Body of pancreas (tissue), 4 donors: Measurements from ENCODE around the gene SEMA4D. TPM values are rescaled to one million over a fixed set of nuclear protein-coding genes. Genes with fewer than 3 reads are reported as not detected.

Source experiments
- ATAC-seq: fragments of 150-250 bp; one replicate; pipeline ENCODE4 v1.9.1; 2016
- DNase-seq, 4 donors: peaks; one replicate each; pipeline ENCODE4 v3.0.0-alpha.2; 2019
- H3K27ac ChIP-seq, 4 donors: fragments of 200-600 bp; sonication (generic); 1 replicate in 3 of 4; 2 replicates in 1 of 4; pipeline versions ENCODE4 v1.5.1 to v1.6.1; 2016 to 2019; ENCODE audit warnings: mild to moderate bottlenecking in 1 of 4, mixed read lengths in 1 of 4, moderate library complexity in 1 of 4
- H3K27me3 ChIP-seq, 2 donors: fragments of 200-600 bp; sonication (generic); one replicate each; pipeline ENCODE4 v1.6.0; 2016; ENCODE audit warnings: mild to moderate bottlenecking in 1 of 2
- H3K36me3 ChIP-seq, 2 donors: fragments of 200-600 bp; sonication (generic); replicated peaks in 1 of 2; 2 replicates each; pipeline ENCODE4 v1.5.1; 2016; ENCODE audit warnings: low read depth in 2 of 2; ENCODE audit not compliant: insufficient read depth in 1 of 2
- H3K4me1 ChIP-seq: fragments of 200-600 bp; sonication (generic); one replicate; pipeline ENCODE4 v1.6.0; 2016
- H3K4me3 ChIP-seq, 2 donors: fragments of 200-600 bp; sonication (generic); 1 replicate in 1 of 2; 2 replicates in 1 of 2; pipeline ENCODE4 v1.5.1; 2016 to 2019
- H3K9me3 ChIP-seq, 3 donors: fragments of 200-600 bp; sonication (generic); 1 replicate in 2 of 3; 2 replicates in 1 of 3; pipeline ENCODE4 v1.5.1; 2016
- POLR2A ChIP-seq, 3 donors: fragments of 450-650 bp; IDR thresholded peaks; one replicate each; pipeline ENCODE4 v1.6.1; 2016; ENCODE audit warnings: antibody characterized with exemption in 3 of 3, mild to moderate bottlenecking in 2 of 3
- WGBS, 2 donors: methylation state at CpG; one replicate each; pipeline ENCODE4 v1.1.5; 2017; 5-methylcytosine and 5-hydroxymethylcytosine counted together
- intact Hi-C: fragments of 100-400 bp; cut with DNase I; formaldehyde crosslinking; loops from one replicate; pipeline ENCODE4 v1.15.1; 2023
- total RNA-seq, 2 donors: library from RNA; depleted of rRNA; stranded (reverse); fragments of >200 nt; gene quantifications; one replicate each; pipeline ENCODE4 v1.1.0, GENCODE V29; 2016
- TF ChIP-seq, protein P1 (sequence below), 7 experiments: fragments of 450-650 bp in 4 of 7; fragments of 200-600 bp in 3 of 7; sonication (generic) in 3 of 7; IDR thresholded peaks; one replicate each; pipeline ENCODE4 v1.5.1; 2016 to 2019; ENCODE audit warnings: antibody characterized with exemption in 7 of 7

The SEMA4D gene
- total RNA-seq, 2 donors from 2014 or later = 15.6 to 18.1 TPM

DNA sequence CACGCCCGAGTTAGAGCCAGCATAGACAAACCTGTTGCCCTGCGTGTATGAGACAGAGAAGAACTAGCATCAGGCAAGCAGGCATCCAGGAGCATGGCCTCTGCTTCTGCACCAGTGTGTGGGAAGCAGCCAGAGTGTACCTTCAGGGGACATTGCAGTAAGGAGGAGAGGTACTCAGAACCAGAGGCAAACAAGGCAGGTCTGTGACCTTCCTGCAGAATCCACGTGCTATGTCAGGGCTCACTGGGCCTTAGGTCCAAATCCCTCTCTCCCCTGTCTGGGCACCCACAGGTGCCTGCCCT lies 116.7 kb downstream of the SEMA4D start:
- ATAC-seq = no peak
- no peak for DNase-seq
- Histone ChIP-seq H3K27ac (no peak overlapping the region), H3K4me3 (no peak overlapping the region), H3K4me1 (no peaks in the 10 kb centered on the region), H3K36me3 (peaks cover 0 to 7% of the 10 kb centered on the region in 2 donors), H3K27me3 (no peaks in the 10 kb centered on the region), H3K9me3 (no peaks in the 10 kb centered on the region)
- 74 to 100% methylated on average over 1 to 2 of the region's 4 CpGs for WGBS, 2 donors
- TF ChIP-seq, protein P1, sequence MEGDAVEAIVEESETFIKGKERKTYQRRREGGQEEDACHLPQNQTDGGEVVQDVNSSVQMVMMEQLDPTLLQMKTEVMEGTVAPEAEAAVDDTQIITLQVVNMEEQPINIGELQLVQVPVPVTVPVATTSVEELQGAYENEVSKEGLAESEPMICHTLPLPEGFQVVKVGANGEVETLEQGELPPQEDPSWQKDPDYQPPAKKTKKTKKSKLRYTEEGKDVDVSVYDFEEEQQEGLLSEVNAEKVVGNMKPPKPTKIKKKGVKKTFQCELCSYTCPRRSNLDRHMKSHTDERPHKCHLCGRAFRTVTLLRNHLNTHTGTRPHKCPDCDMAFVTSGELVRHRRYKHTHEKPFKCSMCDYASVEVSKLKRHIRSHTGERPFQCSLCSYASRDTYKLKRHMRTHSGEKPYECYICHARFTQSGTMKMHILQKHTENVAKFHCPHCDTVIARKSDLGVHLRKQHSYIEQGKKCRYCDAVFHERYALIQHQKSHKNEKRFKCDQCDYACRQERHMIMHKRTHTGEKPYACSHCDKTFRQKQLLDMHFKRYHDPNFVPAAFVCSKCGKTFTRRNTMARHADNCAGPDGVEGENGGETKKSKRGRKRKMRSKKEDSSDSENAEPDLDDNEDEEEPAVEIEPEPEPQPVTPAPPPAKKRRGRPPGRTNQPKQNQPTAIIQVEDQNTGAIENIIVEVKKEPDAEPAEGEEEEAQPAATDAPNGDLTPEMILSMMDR (IDR thresholded peaks at IDR 0.05) = no peak
- TF ChIP-seq POLR2A (IDR thresholded peaks at IDR 0.05) = no peak
- intact Hi-C loops = no loop called here

- no peak for TF ChIP-seq POLR2A (IDR thresholded peaks at IDR 0.05)
- TF ChIP-seq, protein P1 (IDR thresholded peaks at IDR 0.05) = no peak
- intact Hi-C loops = no loop called here
- no peaks in the 10 kb centered on the region for H3K27me3 ChIP-seq
- no peaks in the 10 kb centered on the region for H3K4me1 ChIP-seq
- ATAC-seq (no peak), DNase-seq (no peak)
- no peaks in the 10 kb centered on the region for H3K9me3 ChIP-seq
- no peak overlapping the region for H3K27ac ChIP-seq
- no peak overlapping the region for H3K4me3 ChIP-seq
- 83 to 89% methylated on average over 19 to 22 of the region's 26 CpGs for WGBS, 2 donors
- peaks cover 0 to 4% of the 10 kb centered on the region in 2 donors for H3K36me3 ChIP-seq
Measured at GRCh38 chr9:89380437-89381307, 117.2 kb downstream of the SEMA4D start.

DNA sequence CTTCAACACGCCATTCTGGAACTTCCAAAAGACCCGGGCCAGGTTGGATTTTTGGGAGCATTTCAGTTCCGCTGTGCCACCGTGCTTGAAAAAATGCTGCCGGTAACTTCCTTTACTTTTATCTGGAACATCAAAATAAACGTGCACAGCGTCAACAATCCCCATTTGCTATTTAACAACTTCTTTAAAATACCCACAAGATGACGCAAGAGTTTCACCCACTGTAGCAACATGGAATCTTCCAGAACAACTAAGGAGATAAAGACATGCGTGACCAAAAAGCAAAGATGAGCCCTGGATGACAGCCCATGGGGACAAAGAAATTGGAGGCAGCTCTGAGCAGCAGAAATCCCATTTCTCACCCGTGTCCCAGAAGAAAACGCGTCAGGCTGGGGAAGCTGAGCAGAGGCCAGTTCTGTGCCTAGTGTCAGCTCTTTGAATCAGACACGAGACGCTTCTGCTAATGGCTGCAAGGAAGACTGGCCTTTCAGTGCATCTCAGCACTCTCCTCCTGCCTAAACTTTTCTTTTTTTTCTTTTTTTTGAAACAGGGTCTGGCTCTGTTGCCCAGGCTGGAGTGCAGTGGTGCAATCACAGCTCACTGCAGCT lies 118.3 kb downstream of the SEMA4D start:
- Histone ChIP-seq H3K4me1 (no peaks in the 10 kb centered on the region), H3K36me3 (peaks cover 0 to under 1% of the 10 kb centered on the region in 2 donors), H3K27me3 (no peaks in the 10 kb centered on the region), H3K4me3 (no peak overlapping the region), H3K27ac (no peak overlapping the region), H3K9me3 (no peaks in the 10 kb centered on the region)
- intact Hi-C loops = no loop called here
- 77 to 85% methylated on average over 14 of the region's 14 CpGs for WGBS, 2 donors
- DNase-seq = peak in 1 of 4 donors; percentile 27
- ATAC-seq = no peak
- no peak for TF ChIP-seq POLR2A (IDR thresholded peaks at IDR 0.05)
- TF ChIP-seq, protein P1 (IDR thresholded peaks at IDR 0.05) = no peak

DNA sequence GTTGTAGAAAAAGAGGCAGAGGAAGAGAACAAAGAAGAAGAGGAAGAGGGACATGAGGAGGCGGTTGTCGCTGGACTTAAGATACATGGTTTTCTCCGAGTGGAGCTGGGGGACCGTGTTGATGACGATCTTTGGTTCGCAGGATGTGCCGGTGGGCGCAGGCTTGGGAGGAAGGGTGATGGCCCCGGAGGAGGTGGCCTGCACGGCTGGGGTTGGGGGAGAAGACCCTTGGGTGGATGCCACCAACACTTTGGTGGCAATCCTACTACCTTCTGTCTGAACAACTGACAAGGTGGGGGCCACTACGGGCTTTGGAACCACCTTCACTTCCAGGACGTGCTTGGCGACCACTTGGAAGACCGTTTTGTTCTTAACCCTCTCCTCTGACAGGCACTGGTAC lies 118.9 kb downstream of the SEMA4D start:
- ATAC-seq = no peak
- intact Hi-C loops = no loop called here
- DNase-seq = no peak
- Histone ChIP-seq H3K4me1 (no peaks in the 10 kb centered on the region), H3K27ac (no peak overlapping the region), H3K4me3 (no peak overlapping the region), H3K27me3 (no peaks in the 10 kb centered on the region), H3K9me3 (no peaks in the 10 kb centered on the region), H3K36me3 (no peaks in the 10 kb centered on the region)
- TF ChIP-seq POLR2A (IDR thresholded peaks at IDR 0.05) = no peak
- TF ChIP-seq, protein P1 (IDR thresholded peaks at IDR 0.05) = no peak
- 87 to 95% methylated on average over 14 of the region's 14 CpGs for WGBS, 2 donors
